Left ventricle myocardium inferior (tissue), 1 donor: ENCODE data around the gene ELN. TPM values are rescaled to one million over a fixed set of nuclear protein-coding genes. Genes with fewer than 3 reads are reported as not detected.

Experiments
- DNase-seq: peaks from one replicate; pipeline ENCODE4 v3.0.0-alpha.2; 2020
- H3K27ac ChIP-seq: fragments of 200-600 bp; replicated peaks from 2 replicates; pipeline ENCODE4 v1.8.0; 2021
- H3K27me3 ChIP-seq: fragments of 200-600 bp; 2 replicates; pipeline ENCODE4 v1.8.0; 2021; ENCODE audit warnings: low read depth
- H3K36me3 ChIP-seq: fragments of 200-600 bp; 2 replicates; pipeline ENCODE4 v1.8.0; 2021
- H3K4me1 ChIP-seq: fragments of 200-600 bp; 2 replicates; pipeline ENCODE4 v1.8.0; 2021
- H3K4me3 ChIP-seq: fragments of 200-600 bp; 2 replicates; pipeline ENCODE4 v1.8.0; 2021; ENCODE audit warnings: mild to moderate bottlenecking, moderate library complexity
- H3K9me3 ChIP-seq: fragments of 200-600 bp; replicated peaks from 2 replicates; pipeline ENCODE4 v1.8.0; 2021
- intact Hi-C: fragments of 100-400 bp; cut with micrococcal nuclease; formaldehyde crosslinking; loops from one replicate; pipeline ENCODE4 v1.11.0; 2022
- total RNA-seq: library from RNA; stranded (reverse); fragmentation: NEBNext Ultra II Directional; extraction: Animal tissue kit (Norgen Biotek cat#: 25700); gene quantifications from one replicate; pipeline ENCODE4 v1.2.1, GENCODE V29; 2021
- TF ChIP-seq, protein P1 (sequence below): fragments of 200-600 bp; IDR thresholded peaks from 2 replicates; pipeline ENCODE4 v1.8.0; 2021; ENCODE audit warnings: antibody characterized with exemption, mild to moderate bottlenecking, borderline replicate concordance
- donor health status: DM: no; HTN: yes; CAD: no; lungs with severe emphysema.

The ELN gene
- total RNA-seq, 1 donor from 2014 or later = 51.6 TPM

DNA sequence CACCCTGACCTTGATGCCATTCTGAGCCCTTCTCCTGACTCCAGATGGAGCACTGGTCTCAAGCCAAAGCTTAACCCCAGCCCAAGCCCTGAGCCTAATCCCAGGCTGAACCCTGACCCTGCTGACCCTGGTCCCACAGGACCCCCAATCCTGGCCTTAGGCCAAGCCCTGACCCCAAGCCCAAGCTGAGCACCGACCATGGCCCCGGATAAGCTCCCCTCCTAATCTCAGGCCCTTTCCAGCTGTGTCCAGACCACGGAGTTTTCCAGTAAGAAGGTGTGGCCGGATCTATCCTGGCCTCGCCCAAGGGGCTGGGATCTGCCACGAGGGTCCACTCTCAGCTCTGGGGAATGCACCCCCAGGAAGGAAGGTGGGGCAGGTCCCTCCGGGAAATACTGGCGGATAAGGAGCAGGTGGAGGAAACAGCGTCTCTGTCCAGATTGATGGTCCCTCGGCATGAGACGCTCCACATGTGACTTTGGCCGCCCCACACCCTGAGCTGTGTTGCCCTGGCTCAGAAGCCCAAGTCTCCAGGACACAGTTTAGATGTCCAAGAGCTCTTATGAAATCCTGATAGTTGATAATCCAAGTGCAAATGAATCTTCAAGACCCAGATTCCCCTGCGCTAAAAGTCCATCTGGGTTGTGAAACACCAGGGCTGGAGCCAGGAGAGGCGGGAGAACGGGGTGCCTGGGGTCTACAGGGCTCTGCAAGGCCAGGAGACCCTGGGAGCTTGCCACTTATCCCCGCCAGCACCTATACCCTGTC, 10.4 kb downstream of the ELN start:
- TF ChIP-seq, protein P1, sequence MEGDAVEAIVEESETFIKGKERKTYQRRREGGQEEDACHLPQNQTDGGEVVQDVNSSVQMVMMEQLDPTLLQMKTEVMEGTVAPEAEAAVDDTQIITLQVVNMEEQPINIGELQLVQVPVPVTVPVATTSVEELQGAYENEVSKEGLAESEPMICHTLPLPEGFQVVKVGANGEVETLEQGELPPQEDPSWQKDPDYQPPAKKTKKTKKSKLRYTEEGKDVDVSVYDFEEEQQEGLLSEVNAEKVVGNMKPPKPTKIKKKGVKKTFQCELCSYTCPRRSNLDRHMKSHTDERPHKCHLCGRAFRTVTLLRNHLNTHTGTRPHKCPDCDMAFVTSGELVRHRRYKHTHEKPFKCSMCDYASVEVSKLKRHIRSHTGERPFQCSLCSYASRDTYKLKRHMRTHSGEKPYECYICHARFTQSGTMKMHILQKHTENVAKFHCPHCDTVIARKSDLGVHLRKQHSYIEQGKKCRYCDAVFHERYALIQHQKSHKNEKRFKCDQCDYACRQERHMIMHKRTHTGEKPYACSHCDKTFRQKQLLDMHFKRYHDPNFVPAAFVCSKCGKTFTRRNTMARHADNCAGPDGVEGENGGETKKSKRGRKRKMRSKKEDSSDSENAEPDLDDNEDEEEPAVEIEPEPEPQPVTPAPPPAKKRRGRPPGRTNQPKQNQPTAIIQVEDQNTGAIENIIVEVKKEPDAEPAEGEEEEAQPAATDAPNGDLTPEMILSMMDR = no peak
- Histone ChIP-seq H3K36me3 (peaks cover 33% of the 10 kb centered on the region), H3K9me3 (no peaks in the 10 kb centered on the region), H3K27me3 (peaks cover 17% of the 10 kb centered on the region), H3K27ac (peak overlapping the region; percentile 78), H3K4me1 (peaks cover 68% of the 10 kb centered on the region), H3K4me3 (no peak overlapping the region)
- peak; percentile 69 for DNase-seq
- intact Hi-C loops = no loop called here

DNA sequence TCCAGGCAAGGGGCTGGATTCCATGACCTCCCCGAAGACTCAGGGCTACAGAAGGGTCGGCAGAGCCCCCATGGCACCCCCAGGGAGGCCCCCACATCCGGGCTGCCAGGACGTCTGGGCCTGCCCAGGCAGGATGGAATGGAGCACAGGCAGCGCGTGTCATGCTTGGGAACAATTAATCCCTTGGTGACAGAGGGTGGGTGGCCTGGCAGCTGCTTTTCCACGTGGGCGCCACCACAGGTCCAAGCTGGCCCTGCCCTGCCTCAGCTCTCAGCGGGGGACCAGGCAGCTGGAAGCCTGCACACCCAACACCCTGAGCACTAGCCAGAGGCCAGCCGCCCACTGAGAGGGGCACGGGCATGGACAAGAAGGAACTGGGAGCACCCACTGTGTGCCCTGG, 11.4 kb downstream of the ELN start:
- TF ChIP-seq, protein P1 = no peak
- DNase-seq = no peak
- Histone ChIP-seq H3K27ac (peak overlapping the region; percentile 69), H3K9me3 (no peaks in the 10 kb centered on the region), H3K4me3 (no peak overlapping the region), H3K36me3 (peaks cover 33% of the 10 kb centered on the region), H3K27me3 (peaks cover 24% of the 10 kb centered on the region), H3K4me1 (peaks cover 59% of the 10 kb centered on the region)
- intact Hi-C loops = no loop called here

DNA sequence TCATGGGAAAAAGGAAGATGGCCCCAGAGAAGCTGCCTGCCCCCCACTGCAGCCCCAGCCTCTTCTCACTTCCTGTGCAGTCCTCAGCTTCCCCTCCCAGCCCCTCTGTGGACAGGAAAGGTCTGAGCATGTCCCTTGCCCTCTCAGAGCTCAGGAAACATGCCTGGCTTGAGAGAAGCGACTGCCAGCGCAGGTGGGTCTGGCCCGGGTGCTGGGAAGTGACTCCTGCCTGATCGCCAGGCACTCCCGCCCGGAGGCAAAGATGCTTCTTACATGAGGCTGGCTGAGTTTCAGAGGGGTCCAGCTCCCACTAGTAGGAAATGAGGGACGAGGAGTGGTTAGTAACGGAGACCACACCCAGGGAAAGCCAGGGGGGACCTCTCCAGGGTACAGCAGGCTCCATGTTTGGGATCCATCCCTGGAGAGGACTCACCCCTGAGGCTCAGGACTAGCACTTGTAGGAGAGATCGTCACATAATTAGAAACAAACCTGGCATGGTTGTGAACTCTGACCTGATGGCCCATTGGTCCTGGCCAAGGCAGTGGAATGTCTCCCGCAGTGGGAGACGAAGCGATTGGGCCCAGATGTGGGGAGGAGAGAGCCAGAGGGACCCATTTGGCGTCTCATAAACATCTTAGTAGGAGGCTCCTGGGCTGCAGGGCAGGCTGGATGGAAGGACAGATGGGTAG, 12.3 kb downstream of the ELN start:
- Histone ChIP-seq H3K4me3 (no peak overlapping the region), H3K4me1 (peaks cover 51% of the 10 kb centered on the region), H3K36me3 (peaks cover 33% of the 10 kb centered on the region), H3K27ac (peak overlapping the region; percentile 40), H3K9me3 (no peaks in the 10 kb centered on the region), H3K27me3 (peaks cover 24% of the 10 kb centered on the region)
- TF ChIP-seq, protein P1 = no peak
- DNase-seq = no peak
- intact Hi-C loops = no loop called here

DNA sequence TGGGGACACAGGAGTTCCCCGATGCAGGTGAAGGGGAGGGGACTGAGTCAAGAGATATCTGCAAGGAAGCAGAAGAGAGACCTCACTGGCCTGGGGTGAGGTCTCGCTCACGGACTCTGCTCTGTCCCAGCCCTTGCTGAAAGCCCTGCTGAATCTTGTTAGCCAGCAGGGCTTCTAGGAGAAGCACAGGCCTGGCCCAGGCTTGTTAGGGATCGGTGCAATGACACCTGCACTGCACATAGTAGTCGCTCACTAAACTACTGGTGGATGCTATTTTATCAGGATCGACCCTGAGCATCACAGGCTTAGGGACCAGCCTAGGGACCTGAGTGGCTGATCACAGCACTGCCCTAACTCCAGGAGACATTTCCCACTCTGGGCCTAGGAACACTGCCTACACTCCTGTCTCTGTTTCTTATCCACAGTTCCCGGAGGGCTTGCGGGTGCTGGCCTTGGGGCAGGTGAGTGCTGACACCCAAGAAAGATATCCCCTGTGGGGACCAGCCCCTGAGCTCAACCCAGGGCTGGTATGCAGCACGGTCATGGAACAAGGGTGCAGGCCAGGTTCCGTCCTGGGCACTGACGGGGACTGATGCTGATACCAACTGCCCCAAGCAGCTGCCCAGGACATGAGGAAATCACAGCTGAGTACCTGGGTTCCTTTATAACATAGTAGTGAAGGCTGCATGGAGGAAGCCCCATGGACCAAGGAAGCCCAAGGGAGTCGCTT, 13.0 kb downstream of the ELN start:
- peaks cover 24% of the 10 kb centered on the region for H3K27me3 ChIP-seq
- TF ChIP-seq, protein P1 = no peak
- intact Hi-C loops = no loop called here
- no peak for DNase-seq
- no peak overlapping the region for H3K4me3 ChIP-seq
- H3K9me3 ChIP-seq = no peaks in the 10 kb centered on the region
- H3K27ac ChIP-seq = peak overlapping the region; percentile 40
- peaks cover 51% of the 10 kb centered on the region for H3K4me1 ChIP-seq
- H3K36me3 ChIP-seq = peaks cover 38% of the 10 kb centered on the region

DNA sequence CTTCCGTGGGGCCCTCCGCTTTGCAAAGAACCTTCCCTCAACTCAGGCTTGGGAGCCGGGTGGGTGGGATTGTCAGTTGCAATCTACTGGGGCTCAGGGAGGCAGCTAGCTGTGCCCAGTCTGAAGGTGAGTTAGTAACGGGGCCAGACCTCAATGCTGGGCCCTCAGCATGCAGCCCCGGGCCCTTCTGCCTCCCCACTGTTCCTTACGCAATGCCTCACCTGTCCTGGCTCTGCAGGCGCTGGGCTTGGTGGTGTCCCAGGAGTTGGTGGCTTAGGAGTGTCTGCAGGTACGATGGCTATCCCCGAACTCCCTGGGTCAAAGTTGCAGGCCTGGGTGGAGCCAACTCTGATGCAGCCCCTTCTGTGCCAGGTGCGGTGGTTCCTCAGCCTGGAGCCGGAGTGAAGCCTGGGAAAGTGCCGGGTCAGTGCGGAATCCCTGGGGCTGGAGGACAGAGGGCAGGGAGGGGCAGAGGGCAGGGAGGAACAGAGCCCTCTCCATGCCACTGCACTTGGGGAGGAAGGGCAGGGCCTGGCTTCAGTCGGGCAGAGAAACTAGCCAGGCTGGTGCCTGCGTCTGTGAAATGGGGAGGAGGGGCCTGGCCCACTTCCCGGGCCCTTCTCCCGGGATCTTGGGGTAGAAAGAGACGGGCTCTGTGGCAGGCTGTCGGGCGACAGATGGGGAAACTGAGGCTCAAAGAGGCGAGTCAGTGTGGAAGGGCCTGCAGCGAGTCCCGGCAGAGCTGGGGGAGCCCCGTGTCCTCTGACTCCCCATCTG, 15.0 kb downstream of the ELN start:
- TF ChIP-seq, protein P1 = no peak
- peaks cover 48% of the 10 kb centered on the region for H3K36me3 ChIP-seq
- no peak for DNase-seq
- peak overlapping the region; percentile 8 for H3K27ac ChIP-seq
- peaks cover 24% of the 10 kb centered on the region for H3K27me3 ChIP-seq
- H3K9me3 ChIP-seq = no peaks in the 10 kb centered on the region
- H3K4me3 ChIP-seq = no peak overlapping the region
- H3K4me1 ChIP-seq = peaks cover 34% of the 10 kb centered on the region
- intact Hi-C loops = no loop called here
